ENCODE data around the gene GAB1. TPM values are rescaled to one million over a fixed set of nuclear protein-coding genes. Genes with fewer than 3 reads are reported as not detected.

Gene GAB1
- total RNA-seq, 1 donor = 20.6 TPM

GRCh38 chr4:143352720-143353119, 16.0 kb downstream of the GAB1 start:
- Histone ChIP-seq H3K4me3 (ENCODE audit: insufficient read depth, low read length) (no peak overlapping the region), H3K27ac (ENCODE audit: low read depth, low read length) (peak overlapping the region; percentile 27), H3K79me2 (ENCODE audit: insufficient read depth, low read length) (peaks cover 37% of the 10 kb centered on the region), H3K4me2 (ENCODE audit: insufficient read depth, low read length) (no peak overlapping the region), H3K4me1 (ENCODE audit: insufficient read depth, low read length) (peaks cover 23% of the 10 kb centered on the region), H3K27me3 (ENCODE audit: insufficient read depth, low read length) (no peaks in the 10 kb centered on the region), H3K9me3 (ENCODE audit: low read depth, low read length) (no peaks in the 10 kb centered on the region), H4K20me1 (ENCODE audit: insufficient read depth, low read length) (no peaks in the 10 kb centered on the region), H3K36me3 (ENCODE audit: insufficient read depth, low read length) (no peaks in the 10 kb centered on the region), H2AFZ (ENCODE audit: low read length) (no peak overlapping the region)
- no peak for TF ChIP-seq CTCF (IDR thresholded peaks at IDR 0.05; ENCODE audit: extremely low read depth, low read depth, low read length)
- no peak for DNase-seq (ENCODE audit: insufficient read length, low spot score, missing footprints)

- peaks cover 40% of the 10 kb centered on the region for H3K79me2 ChIP-seq (ENCODE audit: insufficient read depth, low read length)
- H2AFZ ChIP-seq (ENCODE audit: low read length) = no peak overlapping the region
- TF ChIP-seq CTCF (IDR thresholded peaks at IDR 0.05; ENCODE audit: extremely low read depth, low read depth, low read length) = no peak
- no peak overlapping the region for H3K4me3 ChIP-seq (ENCODE audit: insufficient read depth, low read length)
- H3K4me2 ChIP-seq (ENCODE audit: insufficient read depth, low read length) = no peak overlapping the region
- no peaks in the 10 kb centered on the region for H3K27me3 ChIP-seq (ENCODE audit: insufficient read depth, low read length)
- no peak overlapping the region for H3K27ac ChIP-seq (ENCODE audit: low read depth, low read length)
- H3K36me3 ChIP-seq (ENCODE audit: insufficient read depth, low read length) = no peaks in the 10 kb centered on the region
- peaks cover 29% of the 10 kb centered on the region for H3K4me1 ChIP-seq (ENCODE audit: insufficient read depth, low read length)
- DNase-seq (ENCODE audit: insufficient read length, low spot score, missing footprints) = no peak
- no peaks in the 10 kb centered on the region for H4K20me1 ChIP-seq (ENCODE audit: insufficient read depth, low read length)
- no peaks in the 10 kb centered on the region for H3K9me3 ChIP-seq (ENCODE audit: low read depth, low read length)
Observed at GRCh38 chr4:143353797-143354196, 17.1 kb downstream of the GAB1 start.

- Histone ChIP-seq H4K20me1 (ENCODE audit: insufficient read depth, low read length) (no peaks in the 10 kb centered on the region), H3K79me2 (ENCODE audit: insufficient read depth, low read length) (peaks cover 47% of the 10 kb centered on the region), H2AFZ (ENCODE audit: low read length) (no peak overlapping the region), H3K9me3 (ENCODE audit: low read depth, low read length) (no peaks in the 10 kb centered on the region), H3K4me2 (ENCODE audit: insufficient read depth, low read length) (no peak overlapping the region), H3K36me3 (ENCODE audit: insufficient read depth, low read length) (no peaks in the 10 kb centered on the region), H3K27me3 (ENCODE audit: insufficient read depth, low read length) (no peaks in the 10 kb centered on the region), H3K27ac (ENCODE audit: low read depth, low read length) (no peak overlapping the region), H3K4me1 (ENCODE audit: insufficient read depth, low read length) (peaks cover 39% of the 10 kb centered on the region), H3K4me3 (ENCODE audit: insufficient read depth, low read length) (no peak overlapping the region)
- DNase-seq (ENCODE audit: insufficient read length, low spot score, missing footprints) = no peak
- TF ChIP-seq CTCF (IDR thresholded peaks at IDR 0.05; ENCODE audit: extremely low read depth, low read depth, low read length) = no peak
Observed at GRCh38 chr4:143354990-143355389, 18.3 kb downstream of the GAB1 start.

- H3K79me2 ChIP-seq (ENCODE audit: insufficient read depth, low read length) = peaks cover 44% of the 10 kb centered on the region
- no peak for TF ChIP-seq CTCF (IDR thresholded peaks at IDR 0.05; ENCODE audit: extremely low read depth, low read depth, low read length)
- DNase-seq (ENCODE audit: insufficient read length, low spot score, missing footprints) = no peak
Observed at GRCh38 chr4:143355540-143356217, 19.0 kb downstream of the GAB1 start.

More at GRCh38 chr4:143355540-143356217, 19.0 kb downstream of the GAB1 start:
- no peaks in the 10 kb centered on the region for H3K36me3 ChIP-seq (ENCODE audit: insufficient read depth, low read length)
- peaks cover 43% of the 10 kb centered on the region for H3K4me1 ChIP-seq (ENCODE audit: insufficient read depth, low read length)
- H3K9me3 ChIP-seq (ENCODE audit: low read depth, low read length) = no peaks in the 10 kb centered on the region
- no peaks in the 10 kb centered on the region for H4K20me1 ChIP-seq (ENCODE audit: insufficient read depth, low read length)
- H2AFZ ChIP-seq (ENCODE audit: low read length) = no peak overlapping the region
- peak overlapping the region; percentile 30 for H3K4me2 ChIP-seq (ENCODE audit: insufficient read depth, low read length)
- no peak overlapping the region for H3K4me3 ChIP-seq (ENCODE audit: insufficient read depth, low read length)
- no peaks in the 10 kb centered on the region for H3K27me3 ChIP-seq (ENCODE audit: insufficient read depth, low read length)
- H3K27ac ChIP-seq (ENCODE audit: low read depth, low read length) = no peak overlapping the region
